KG1 (cell line): ENCODE measurements around the gene TAS2R13.

Source experiments
- DNase-seq: peaks from one replicate; lab custom pipeline; 2025; lab: John Stamatoyannopoulos, UW

Gene TAS2R13, protein sequence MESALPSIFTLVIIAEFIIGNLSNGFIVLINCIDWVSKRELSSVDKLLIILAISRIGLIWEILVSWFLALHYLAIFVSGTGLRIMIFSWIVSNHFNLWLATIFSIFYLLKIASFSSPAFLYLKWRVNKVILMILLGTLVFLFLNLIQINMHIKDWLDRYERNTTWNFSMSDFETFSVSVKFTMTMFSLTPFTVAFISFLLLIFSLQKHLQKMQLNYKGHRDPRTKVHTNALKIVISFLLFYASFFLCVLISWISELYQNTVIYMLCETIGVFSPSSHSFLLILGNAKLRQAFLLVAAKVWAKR

DNA sequence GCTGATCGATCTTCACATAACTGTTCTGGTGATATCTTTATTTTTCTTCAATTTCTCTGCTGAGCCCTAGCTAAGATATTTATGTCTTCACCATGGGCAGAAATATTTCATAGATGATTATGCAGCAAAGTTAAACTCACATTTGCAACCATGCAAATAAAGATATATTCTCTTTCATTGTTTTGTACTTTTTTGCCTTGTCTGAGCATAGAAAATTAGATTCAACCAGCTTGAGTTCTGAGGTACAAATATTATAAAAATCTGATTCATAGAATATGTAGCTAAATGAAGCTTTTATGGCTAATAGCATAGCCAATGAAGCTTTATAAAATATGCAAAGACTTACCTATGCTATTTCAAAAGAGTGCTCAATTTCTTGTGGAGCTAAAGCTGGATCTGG, at the start of gene TAS2R13:
Gene TAS2R13 (minus strand): TSS at position 101 of the 400 bp plus-strand sequence. CDS start 264 bp downstream, outside the sequence.
- DNase-seq, result no peak

DNA sequence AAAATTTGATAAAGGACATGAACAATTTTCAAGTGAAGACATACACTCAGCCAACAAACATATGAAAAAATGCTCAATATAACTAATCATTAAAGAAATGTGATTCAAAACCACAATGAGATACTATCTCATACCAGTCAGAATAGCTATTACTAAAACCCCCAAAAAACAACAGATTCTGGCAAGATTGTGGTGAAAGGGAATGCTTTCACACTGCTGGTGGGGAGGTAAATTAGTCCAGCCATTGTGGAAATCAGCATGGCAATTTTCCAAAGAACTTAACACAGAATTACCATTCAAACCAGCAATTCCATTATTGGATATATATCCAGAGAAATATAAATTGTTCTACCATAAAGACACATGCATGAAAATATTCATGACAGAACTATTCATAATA, 48.4 kb upstream of the TAS2R13 start:
- DNase-seq, result no peak

DNA sequence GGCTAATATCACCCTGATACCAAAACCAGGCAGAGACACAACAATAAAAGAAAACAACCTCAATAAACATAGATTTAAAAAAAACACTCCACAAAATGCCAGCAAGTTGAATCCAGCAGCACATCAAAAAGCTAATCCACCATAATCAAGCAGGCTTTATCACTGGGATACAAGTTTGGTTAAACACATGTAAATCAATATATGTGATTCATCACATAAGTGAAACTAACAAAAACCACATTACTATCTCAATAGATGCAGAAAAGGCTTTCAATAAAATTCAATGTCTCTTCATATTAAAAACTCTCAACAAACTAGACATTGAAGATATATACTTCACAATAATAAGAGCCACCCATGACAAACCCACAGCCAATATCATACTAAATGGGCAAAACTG, 46.7 kb upstream of the TAS2R13 start:
- DNase-seq, result no peak

DNA sequence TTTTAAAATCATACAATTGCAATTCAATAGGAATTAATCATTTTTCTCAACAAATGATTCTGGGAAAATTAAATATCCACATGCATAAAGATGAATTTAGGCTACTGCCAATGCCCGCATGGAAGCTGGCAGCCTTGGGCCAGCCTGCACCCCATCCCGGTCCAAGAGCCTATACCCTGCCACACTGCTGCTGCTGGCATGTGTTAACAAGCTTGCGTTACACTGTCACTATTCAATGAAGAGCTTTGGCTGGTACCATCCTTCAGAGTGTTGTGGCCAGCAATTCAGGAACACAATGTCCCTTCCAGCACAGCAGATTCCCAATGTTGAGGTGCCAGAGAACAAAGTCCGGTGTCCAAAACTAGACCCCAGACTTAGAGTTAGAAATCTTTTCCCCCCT, 43.3 kb upstream of the TAS2R13 start:
- no peak for DNase-seq

DNA sequence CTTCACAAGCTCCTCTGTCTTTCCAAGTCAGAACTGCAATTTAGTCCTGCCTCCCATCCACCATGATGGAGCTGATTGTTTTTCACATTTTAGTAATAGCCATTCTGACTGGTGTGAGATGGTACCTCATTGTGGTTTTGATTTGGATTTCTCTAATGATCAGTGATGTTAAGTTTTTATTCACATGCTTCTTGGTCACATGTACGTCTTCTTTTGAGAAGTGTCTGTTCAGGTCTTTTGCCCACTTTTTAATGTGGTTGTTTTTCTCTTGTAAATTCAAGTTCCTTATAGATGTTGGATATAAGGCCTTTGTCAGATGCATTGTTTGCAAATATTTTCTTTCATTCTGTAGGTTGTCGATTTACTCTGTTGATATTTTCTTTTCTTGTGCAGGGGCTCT, 33.8 kb upstream of the TAS2R13 start:
- DNase-seq, result no peak

DNA sequence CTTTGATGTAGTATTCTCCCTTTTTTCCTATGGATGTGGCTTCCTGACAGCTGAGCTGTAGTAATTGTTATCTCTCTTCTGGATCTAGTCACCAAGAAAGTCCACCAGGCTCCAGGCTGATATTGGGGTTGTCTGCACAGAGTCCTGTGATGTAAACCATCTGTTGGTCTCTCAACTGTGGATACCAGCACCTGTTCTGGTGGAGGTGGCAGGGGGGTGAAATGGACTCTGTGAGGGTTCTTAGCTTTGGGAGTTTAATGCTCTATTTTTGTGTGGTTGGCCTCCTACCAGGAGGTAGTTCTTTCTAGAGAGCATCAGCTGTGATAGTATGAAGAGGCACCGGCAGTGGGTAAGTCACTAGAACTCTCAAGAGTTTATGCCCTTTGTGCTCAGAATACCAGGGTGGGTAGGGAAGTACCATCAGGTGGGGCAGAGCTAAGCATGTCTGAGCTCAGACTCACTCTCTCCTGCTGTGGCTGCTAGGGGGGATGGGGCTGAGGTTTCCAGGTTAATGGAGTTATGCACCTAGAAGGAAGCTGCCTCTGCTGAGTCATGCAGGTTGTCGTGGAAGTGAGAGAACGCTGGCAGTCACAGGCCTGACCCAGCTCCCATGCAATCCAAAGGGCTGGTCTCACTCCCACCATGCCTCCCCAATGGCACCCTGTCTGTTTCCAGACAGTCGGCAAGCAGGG, 32.7 kb upstream of the TAS2R13 start:
- no peak for DNase-seq

DNA sequence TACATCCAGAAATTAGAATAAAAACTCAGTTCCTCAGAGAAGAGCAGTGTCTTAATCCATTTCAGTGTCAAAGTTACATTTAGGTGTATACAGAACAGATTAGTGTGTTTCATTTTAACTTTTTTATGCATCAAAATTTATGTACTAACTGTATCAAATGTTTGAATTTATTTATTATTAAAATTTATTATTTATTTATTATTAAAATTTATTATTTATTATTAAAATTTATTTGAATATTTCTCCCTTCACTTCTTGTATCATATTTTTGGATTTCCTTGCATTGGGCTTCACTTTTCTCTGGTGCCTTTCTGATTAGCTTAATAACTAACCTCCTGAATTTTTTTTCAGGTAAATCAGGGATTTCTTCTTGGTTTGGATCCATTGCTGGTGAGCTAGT, 32.0 kb upstream of the TAS2R13 start:
- no peak for DNase-seq

DNA sequence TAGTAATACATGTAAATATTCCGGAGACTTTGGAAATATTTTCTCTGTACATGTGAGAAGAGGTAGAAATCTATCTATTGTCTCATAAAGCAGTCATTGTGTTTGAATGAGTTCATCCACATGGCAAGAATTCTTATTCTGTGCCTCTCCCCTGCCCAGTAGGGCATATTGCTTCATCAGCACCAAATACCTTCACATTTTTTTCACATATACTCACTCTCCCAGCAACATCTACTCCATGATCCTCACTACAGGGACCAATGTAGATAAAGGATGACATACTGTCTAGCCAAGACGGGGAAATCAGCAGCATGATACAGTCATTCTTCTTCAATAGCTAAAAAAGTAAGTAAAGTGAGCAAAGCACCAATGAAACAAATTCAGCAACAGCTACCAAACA, 31.0 kb upstream of the TAS2R13 start:
- no peak for DNase-seq

DNA sequence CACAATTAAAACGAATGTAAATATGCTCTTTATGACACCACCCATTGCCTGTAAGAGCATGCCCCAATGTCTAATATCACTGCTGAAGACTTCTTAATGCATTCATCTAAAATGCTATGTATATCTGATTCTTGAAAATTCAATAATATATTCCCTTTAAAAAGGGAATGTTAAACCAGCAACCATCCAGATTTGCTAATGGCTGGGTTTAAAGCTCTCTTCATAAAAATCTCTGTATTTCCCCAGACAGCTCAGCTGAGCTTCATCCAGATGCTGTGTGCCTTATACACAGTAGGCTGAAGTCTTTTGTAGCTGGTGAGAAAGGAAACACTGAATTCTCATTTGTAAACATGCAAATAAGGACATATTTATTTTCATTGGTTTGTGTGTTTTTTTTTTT, 29.8 kb upstream of the TAS2R13 start, which contains the start of gene TAS2R14:
Gene TAS2R14 (minus strand): TSS at position 101 of the 400 bp plus-strand sequence. CDS start 56 bp downstream, at position 45.
- DNase-seq, result no peak

DNA sequence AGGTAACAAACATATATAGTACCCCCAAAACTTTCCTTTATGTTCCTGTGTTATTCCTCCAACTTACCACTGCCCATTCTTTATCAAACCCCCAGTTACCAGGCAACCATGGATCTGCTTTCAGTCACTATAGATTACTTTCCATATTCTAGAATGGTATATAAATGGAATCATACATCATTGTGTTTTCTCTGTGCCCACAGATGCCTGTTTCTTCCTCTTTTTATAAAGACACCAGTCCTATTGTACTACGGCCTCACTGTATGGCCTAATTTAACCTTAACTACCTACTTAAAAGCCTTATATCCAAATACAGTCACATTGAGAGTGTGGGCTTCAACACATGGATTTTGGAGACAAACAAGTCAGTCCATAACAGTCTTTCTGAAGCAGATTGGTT, 27.1 kb upstream of the TAS2R13 start:
- DNase-seq, result no peak

DNA sequence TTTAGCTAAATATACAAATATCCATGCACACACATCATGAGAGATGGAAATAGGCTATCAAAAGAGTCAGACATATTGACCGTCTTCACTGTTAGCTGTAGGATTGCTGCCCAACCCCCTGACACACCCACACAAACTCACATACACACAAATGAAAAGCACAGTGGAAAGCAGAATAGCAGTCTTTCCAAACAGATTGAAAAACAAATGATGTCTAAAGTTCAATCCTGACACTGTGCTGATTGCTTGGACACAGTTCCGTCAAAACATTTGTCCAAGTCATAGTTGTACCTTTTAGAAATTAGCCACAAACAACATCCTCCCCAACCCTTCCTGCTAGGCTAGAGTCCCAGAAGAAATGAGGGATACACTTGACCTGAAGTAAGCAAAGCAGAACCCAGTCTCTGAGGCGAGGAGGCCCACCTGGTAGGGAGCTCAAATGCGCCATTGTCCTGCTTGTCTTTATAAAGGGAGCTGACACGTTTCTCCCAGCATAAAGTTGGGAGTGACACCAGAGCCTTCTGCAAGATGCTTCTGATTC, 19.5 kb upstream of the TAS2R13 start, which contains the start of gene PRH2:
Gene PRH2 (plus strand): TSS at position 491 of the 541 bp plus-strand sequence. CDS start 38 bp downstream, at position 529.
- no peak for DNase-seq

DNA sequence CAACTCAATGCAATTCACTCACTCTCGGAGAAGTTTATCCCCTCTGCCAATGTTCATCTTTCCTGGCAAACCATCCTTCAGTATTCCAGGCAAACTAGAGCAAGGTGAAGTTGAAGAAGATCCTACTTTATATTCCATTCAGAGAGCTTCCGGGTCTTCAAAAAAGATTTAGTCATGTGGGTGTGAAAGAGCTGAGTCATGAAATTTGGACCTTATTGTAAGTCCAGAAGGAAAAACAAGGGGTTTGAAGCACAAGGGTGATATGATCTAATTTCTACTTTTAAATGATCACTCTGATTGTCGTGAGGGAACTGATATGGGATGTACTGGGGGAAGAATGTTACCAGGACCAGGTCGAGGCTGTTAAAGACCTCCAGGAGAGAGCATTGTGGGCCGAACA, 16.9 kb upstream of the TAS2R13 start:
- DNase-seq, result no peak

DNA sequence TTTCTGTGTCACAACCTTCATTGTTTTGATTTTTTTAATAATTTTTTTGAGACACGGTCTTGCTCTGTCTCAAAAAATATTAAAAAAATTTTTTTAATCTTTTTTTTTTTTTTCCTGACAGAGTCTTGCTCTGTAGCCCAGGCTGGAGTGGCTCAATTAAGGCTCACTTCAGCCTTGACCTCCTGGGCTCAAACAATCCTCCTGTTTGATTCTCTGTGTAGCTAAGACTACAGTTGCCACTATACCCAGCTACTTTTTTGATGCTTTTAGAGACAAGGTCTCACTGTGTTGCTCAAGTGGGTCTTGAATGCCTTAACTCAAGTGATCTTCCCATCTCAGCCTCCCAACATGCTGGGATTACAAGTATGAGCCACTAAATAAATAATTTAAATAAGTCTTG, 10.4 kb upstream of the TAS2R13 start:
- no peak for DNase-seq

DNA sequence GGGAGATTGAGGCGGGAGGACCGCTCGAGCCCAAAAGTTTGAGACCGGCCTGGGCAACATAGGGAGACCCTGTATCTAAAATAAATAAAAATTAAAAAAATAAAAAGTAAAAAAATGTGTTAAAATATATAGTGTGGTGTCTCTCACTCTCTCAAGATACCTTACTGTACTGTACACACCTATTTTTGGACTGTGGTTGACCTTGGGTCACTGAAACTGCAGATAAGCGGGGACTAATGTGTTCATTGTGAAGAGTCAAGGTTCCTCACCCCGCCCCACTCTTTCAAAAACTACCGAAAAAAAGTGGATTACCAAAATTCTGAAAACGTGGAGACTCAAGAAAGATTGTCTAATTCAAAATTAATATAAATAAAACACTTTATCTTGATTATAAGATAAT, 1.0 kb upstream of the TAS2R13 start:
- DNase-seq, result no peak

DNA sequence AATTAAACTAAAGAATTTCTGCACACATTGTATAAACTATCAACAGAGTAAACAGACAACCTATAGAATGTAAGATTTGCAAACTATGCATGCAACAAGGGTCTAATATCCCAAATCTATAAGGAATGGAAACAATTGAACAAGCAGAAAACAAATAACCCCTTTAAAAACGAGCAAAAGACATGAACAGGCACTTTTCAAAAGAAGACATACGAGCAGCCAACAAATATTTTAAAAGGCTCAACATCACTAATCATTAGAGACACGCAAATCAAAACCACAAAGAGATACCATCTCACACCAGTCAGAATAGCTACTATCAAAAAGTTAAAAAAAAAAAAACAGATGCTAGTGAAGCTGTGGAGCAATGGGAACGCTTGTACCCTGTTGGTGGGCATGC, 4.7 kb downstream of the TAS2R13 start:
- DNase-seq, result no peak

DNA sequence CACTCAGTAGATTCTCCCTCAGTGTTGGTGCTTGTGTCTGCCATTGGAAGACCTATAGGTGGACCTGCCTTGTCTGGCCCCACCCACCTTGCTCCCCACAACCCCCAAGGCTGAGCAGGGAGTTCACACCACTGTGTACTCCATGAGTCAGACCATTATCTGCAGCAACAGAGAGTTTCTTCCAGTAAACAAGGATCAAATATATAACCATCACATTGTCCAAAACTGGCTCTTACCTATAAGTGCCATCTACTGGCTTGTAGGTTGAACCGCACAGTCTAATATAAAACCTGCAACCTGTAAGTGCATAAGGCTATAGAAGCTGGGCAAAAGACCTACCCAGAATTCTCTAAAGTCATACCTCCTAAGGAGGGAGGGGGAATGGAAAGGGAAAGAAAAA, 7.9 kb downstream of the TAS2R13 start:
- DNase-seq, result no peak

DNA sequence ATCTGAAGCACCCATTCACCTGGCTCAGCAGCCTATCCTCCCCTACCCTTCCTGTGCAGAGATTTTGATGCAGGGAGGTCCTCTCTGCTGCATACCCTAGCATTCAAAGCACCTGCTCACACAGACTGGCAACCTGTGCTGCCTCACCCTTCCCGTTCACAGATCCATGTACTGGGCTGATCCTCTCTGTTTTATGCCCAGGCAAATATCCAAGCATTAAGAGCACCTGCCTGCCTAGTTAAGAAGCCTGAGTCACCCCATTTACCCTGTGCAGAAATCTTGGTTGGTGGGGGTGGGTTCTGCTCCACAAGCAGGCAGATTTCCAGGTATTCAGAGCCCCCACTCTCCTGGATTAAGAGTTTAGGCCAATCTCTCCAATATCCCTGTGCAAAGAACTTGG, 8.4 kb downstream of the TAS2R13 start:
- no peak for DNase-seq

DNA sequence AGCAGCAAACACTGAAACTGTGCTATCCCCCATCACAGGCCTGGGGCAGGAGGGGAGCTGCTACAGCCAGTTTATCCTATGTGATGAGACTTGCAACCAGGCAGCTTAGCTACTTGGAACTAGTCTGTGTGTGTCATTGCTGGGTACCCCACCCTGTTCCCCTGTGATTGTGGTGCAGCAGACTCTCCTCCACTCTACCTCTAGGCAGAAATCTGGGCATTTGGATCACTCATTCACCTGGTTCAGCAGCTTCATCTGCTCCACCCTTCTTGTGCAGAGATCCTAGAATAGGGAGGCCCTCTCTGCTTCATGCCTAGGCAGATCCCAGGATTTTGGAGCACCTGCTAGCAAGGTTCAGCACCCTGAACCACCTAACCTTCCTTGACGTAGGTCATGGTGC, 8.8 kb downstream of the TAS2R13 start:
- DNase-seq, result no peak

DNA sequence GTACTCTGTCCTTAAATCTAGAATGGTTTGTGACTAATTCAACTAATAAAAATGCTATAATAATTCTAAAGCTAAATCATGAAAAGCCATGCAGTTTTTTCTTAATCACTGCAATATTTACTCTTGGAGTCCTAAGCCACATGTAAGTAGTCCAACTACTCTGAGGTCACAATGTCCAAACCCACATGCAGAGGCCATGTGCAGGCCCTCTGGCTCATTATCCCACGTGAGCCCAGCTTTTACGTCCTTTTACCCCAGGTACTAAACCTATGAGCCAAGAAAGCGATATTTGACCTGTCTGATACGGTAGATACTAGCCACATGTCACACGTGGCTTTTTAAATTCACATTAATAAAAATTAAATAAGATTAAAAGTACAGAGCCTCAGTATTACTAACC, 12.5 kb downstream of the TAS2R13 start:
- DNase-seq, result no peak

DNA sequence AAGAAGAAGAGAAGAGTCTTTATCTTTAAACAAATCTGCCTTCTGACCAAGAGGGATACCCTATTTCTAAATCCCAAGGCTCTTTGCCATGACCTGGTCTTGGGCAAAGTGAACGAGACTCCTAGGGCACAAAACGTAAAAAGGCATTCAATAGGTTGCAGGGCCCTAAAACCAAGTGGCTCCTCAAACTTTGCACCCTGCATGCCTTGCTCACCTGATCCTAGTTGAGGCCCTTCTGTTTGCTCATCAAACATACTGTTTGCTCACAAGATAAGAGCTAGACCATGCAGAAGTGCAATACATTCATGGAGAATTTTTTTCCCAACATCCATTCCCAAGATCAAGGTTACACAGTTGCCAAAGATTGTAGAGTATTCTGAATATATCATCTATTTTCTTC, 17.4 kb downstream of the TAS2R13 start:
- no peak for DNase-seq

DNA sequence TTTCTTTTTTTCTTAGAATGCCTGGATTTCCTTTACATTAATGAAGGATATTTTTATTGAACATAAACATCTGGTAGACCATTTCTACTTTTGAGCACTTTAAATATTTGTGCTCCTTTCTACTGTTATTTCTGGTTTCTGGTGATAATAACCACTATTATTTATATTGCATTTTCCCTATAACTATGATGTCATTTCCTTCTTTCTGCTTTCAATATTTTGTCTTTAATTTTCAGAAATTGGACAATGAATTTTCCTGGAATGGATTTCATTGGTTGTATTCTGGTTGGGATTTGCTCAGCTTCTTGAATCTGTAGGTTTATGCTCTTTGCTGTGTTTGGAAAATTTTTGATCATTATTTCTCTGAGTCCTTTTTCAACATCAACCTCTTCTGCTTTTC, 20.1 kb downstream of the TAS2R13 start:
- DNase-seq, result no peak

DNA sequence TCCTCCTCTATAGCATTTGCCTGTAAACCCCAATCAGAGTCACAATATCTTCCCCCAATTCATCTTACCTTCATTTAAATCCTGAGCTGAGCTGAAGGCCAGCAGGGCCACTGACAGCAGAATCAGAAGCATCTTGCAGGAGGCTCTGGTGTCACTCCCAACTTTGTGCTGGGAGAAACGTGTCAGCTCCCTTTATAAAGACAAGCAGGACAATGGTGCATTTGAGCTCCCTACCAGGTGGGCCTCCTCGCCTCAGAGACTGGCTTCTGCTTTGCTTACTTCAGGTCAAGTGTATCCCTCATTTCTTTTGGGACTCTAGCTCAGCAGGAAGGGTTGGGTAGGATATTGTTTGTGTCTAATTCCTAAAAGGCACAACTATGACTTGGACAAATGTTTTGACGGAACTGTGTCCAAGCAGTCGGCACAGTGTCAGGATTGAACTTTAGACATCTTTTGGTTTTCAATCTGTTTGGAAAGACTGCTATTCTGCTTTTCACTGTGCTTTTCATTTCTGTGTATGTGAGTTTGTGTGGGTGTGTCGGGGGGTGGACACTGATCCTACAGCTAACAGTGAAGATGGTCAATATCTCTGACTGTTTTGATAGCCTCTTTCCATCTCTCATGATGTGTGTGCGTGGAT, 25.2 kb downstream of the TAS2R13 start, which contains the start of gene PRH1:
Gene PRH1 (minus strand): TSS at position 170 of the 640 bp plus-strand sequence. CDS start 38 bp downstream, at position 132.
- no peak for DNase-seq

DNA sequence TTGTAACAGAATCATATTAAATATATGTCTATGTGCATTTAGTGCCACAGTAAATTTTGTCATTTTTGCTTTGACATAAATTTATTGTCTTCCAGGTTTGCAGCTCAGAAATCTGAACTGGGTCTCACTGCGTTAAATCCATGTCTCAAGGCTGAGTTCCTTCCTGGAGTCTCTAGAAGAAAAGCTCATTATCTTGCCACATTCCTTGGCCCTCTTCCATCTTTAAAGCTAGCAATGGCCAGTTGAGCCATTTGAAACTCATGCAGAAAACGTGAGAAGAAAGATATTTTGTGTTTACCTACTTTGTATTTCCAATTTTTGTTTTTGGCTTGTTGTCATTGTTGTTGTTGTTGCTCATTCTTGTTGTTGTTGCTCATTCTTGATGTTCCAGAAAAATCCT, 36.0 kb downstream of the TAS2R13 start:
- no peak for DNase-seq
